Stimulated activated CD4-positive, alpha-beta T cell treated with anti-CD3 and anti-CD28 coated beads, Interleukin-15, amount 100 ng/mL, for 24 hours (primary cell): ENCODE data around the gene MRPS26.
A peak's percentile ranks its signal among the peaks of the same experiment; 100 is the strongest.

Experiments used
- DNase-seq: peaks from one replicate; pipeline ENCODE4 v3.0.0-alpha.2; 2020

Gene MRPS26

GRCh38 chr20:3077618-3078134 lies 31.8 kb downstream of the MRPS26 start:
- no peak for DNase-seq

- no peak for DNase-seq
Observed at GRCh38 chr20:3080939-3081388, 35.1 kb downstream of the MRPS26 start.

GRCh38 chr20:3081641-3082040 lies 35.8 kb downstream of the MRPS26 start:
- DNase-seq = no peak

GRCh38 chr20:3082306-3082951 lies 36.6 kb downstream of the MRPS26 start:
- peak; percentile 30 for DNase-seq

GRCh38 chr20:3082955-3083952 lies 37.4 kb downstream of the MRPS26 start:
- no peak for DNase-seq

- no peak for DNase-seq
Observed at GRCh38 chr20:3084283-3084985, 38.6 kb downstream of the MRPS26 start, which contains the start of gene AVP. Gene AVP (minus strand): TSS chr20:3084724. CDS start chr20:3084674, 50 bp downstream.

GRCh38 chr20:3084986-3085360 lies 39.1 kb downstream of the MRPS26 start:
- DNase-seq = no peak

GRCh38 chr20:3085571-3086072 lies 39.8 kb downstream of the MRPS26 start:
- DNase-seq = no peak

- no peak for DNase-seq
Observed at GRCh38 chr20:3088031-3088430, 42.2 kb downstream of the MRPS26 start.

GRCh38 chr20:3090565-3090964 lies 44.7 kb downstream of the MRPS26 start:
- no peak for DNase-seq

GRCh38 chr20:3092611-3093379 lies 46.9 kb downstream of the MRPS26 start:
- DNase-seq = peak; percentile 59

GRCh38 chr20:3093861-3094361 lies 48.1 kb downstream of the MRPS26 start:
- peak; percentile 21 for DNase-seq

GRCh38 chr20:3094848-3095629 lies 49.2 kb downstream of the MRPS26 start:
- no peak for DNase-seq
